ENCODE results near the gene URM1. TPM values are rescaled to one million over a fixed set of nuclear protein-coding genes. Genes with fewer than 3 reads are reported as not detected.
A peak's percentile ranks its signal among the peaks of the same experiment; 100 is the strongest.
"Not testable (repeated sequence)": the region's sequence is repeated elsewhere in the genome, so short reads cannot be mapped to it uniquely, and the experiment has no call there.

The URM1 gene
- 10 to 100 TPM; 60.7 to 63.4 TPM for total RNA-seq

GRCh38 chr9:128370752-128371629 lies at the start of gene URM1:
URM1 (plus strand) TSS chr9:128371374; CDS start chr9:128371381, 7 bp downstream.
- ATAC-seq (ENCODE audit: low read depth), result peak; percentile 94
- H3K4me3 Mint-ChIP-seq, result peak within 1 kb of the TSS; percentile 93
- H3K36me3 Mint-ChIP-seq, result peaks cover 7% of the 10 kb centered on the region
- peak; percentile 96 for DNase-seq
- peak within 1 kb of the TSS; percentile 90 for H3K27ac Mint-ChIP-seq
- H3K4me1 Mint-ChIP-seq, result peaks cover 25% of the 10 kb centered on the region
- POLR2A ChIA-PET, result interaction anchor here (0.6 to 2.7 kb wide), 14 partner anchors 9 to 243 kb away, joined by 3 to 23 read pairs (median 3); partner anchors contain the start of genes CERCAM, GLE1 and SPTAN1
- H3K9me3 Mint-ChIP-seq, result no peaks in the 10 kb centered on the region
- no peaks in the 10 kb centered on the region for H3K27me3 Mint-ChIP-seq

GRCh38 chr9:128321879-128322403 lies 49.2 kb upstream of the URM1 start:
- DNase-seq (no peak), ATAC-seq (ENCODE audit: low read depth) (peak; percentile 1)
- Mint-ChIP-seq H3K36me3 (no peaks in the 10 kb centered on the region), H3K4me3 (peak overlapping the region; percentile 83), H3K9me3 (no peaks in the 10 kb centered on the region), H3K4me1 (peaks cover 14% of the 10 kb centered on the region), H3K27me3 (no peaks in the 10 kb centered on the region), H3K27ac (peak overlapping the region; percentile 90)
- POLR2A ChIA-PET, result interaction anchor here (0.6 to 1.5 kb wide), 3 partner anchors 9 to 22 kb away, joined by 3 to 6 read pairs (median 3); no protein-coding TSS in a partner anchor

- Mint-ChIP-seq H3K9me3 (no peaks in the 10 kb centered on the region), H3K4me3 (peak within 1 kb of the TSS; percentile 83), H3K27ac (peak within 1 kb of the TSS; percentile 90), H3K36me3 (no peaks in the 10 kb centered on the region), H3K4me1 (peaks cover 14% of the 10 kb centered on the region), H3K27me3 (no peaks in the 10 kb centered on the region)
- DNase-seq, result peak; percentile 92
- POLR2A ChIA-PET, result interaction anchor here (1.1 to 1.5 kb wide), 2 partner anchors 9 to 23 kb away, joined by 3 to 6 read pairs; no protein-coding TSS in a partner anchor
- peak; percentile 86 for ATAC-seq (ENCODE audit: low read depth)
Observed at GRCh38 chr9:128322404-128323211, 48.6 kb upstream of the URM1 start, which contains the start of the genes COQ4 and TRUB2. COQ4 (plus strand) TSS chr9:128322839; CDS start chr9:128322859, 20 bp downstream. TRUB2 (minus strand) TSS chr9:128322447; CDS start chr9:128322408, 39 bp downstream.

- POLR2A ChIA-PET, result no interaction called here
- no peak for DNase-seq
- H3K4me3 Mint-ChIP-seq, result peak overlapping the region; percentile 83
- ATAC-seq (ENCODE audit: low read depth), result no peak
- no peaks in the 10 kb centered on the region for H3K9me3 Mint-ChIP-seq
- peaks cover 14% of the 10 kb centered on the region for H3K4me1 Mint-ChIP-seq
- peak overlapping the region; percentile 90 for H3K27ac Mint-ChIP-seq
- H3K36me3 Mint-ChIP-seq, result no peaks in the 10 kb centered on the region
- H3K27me3 Mint-ChIP-seq, result no peaks in the 10 kb centered on the region
Observed at GRCh38 chr9:128323212-128323730, 47.9 kb upstream of the URM1 start.

GRCh38 chr9:128323791-128324190 lies 47.4 kb upstream of the URM1 start:
- peak overlapping the region; percentile 90 for H3K27ac Mint-ChIP-seq

GRCh38 chr9:128324401-128324800 lies 46.8 kb upstream of the URM1 start:
- Mint-ChIP-seq H3K36me3 (no peaks in the 10 kb centered on the region), H3K9me3 (no peaks in the 10 kb centered on the region), H3K4me1 (peaks cover 14% of the 10 kb centered on the region), H3K27me3 (no peaks in the 10 kb centered on the region), H3K4me3 (peak overlapping the region; percentile 83), H3K27ac (peak overlapping the region; percentile 90)
- POLR2A ChIA-PET, result interaction anchor here (0.6 kb wide), 1 partner anchor 12 kb away, joined by 3 read pairs; no protein-coding TSS in a partner anchor
- ATAC-seq (ENCODE audit: low read depth) (no peak), DNase-seq (no peak)

More at GRCh38 chr9:128323791-128324190, 47.4 kb upstream of the URM1 start:
- no peak for ATAC-seq (ENCODE audit: low read depth)
- Mint-ChIP-seq H3K27me3 (no peaks in the 10 kb centered on the region), H3K9me3 (no peaks in the 10 kb centered on the region), H3K4me3 (peak overlapping the region; percentile 83), H3K4me1 (peaks cover 14% of the 10 kb centered on the region), H3K36me3 (no peaks in the 10 kb centered on the region)
- DNase-seq, result no peak
- POLR2A ChIA-PET, result no interaction called here

GRCh38 chr9:128325629-128326028 lies 45.5 kb upstream of the URM1 start:
- Mint-ChIP-seq H3K9me3 (no peaks in the 10 kb centered on the region), H3K4me3 (no peak overlapping the region), H3K4me1 (peaks cover 14% of the 10 kb centered on the region), H3K27me3 (no peaks in the 10 kb centered on the region), H3K36me3 (no peaks in the 10 kb centered on the region), H3K27ac (no peak overlapping the region)
- ATAC-seq (ENCODE audit: low read depth) (no peak), DNase-seq (no peak)
- POLR2A ChIA-PET, result no interaction called here

- Mint-ChIP-seq H3K4me1 (no peaks in the 10 kb centered on the region), H3K27me3 (no peaks in the 10 kb centered on the region), H3K9me3 (no peaks in the 10 kb centered on the region), H3K4me3 (no peak overlapping the region), H3K36me3 (no peaks in the 10 kb centered on the region), H3K27ac (no peak overlapping the region)
- ATAC-seq (ENCODE audit: low read depth), result no peak
- DNase-seq, result no peak
- POLR2A ChIA-PET, result no interaction called here
Observed at GRCh38 chr9:128333451-128333869, 37.7 kb upstream of the URM1 start.

GRCh38 chr9:128335161-128335560 lies 36.0 kb upstream of the URM1 start:
- H3K4me3 Mint-ChIP-seq, result no peak overlapping the region
- no peak for ATAC-seq (ENCODE audit: low read depth)
- H3K4me1 Mint-ChIP-seq, result no peaks in the 10 kb centered on the region
- H3K9me3 Mint-ChIP-seq, result no peaks in the 10 kb centered on the region
- H3K27me3 Mint-ChIP-seq, result no peaks in the 10 kb centered on the region
- no peak for DNase-seq
- POLR2A ChIA-PET, result no interaction called here
- no peaks in the 10 kb centered on the region for H3K36me3 Mint-ChIP-seq
- H3K27ac Mint-ChIP-seq, result no peak overlapping the region

- Mint-ChIP-seq H3K9me3 (no peaks in the 10 kb centered on the region), H3K36me3 (no peaks in the 10 kb centered on the region), H3K4me3 (no peak overlapping the region), H3K27me3 (no peaks in the 10 kb centered on the region), H3K4me1 (no peaks in the 10 kb centered on the region), H3K27ac (no peak overlapping the region)
- POLR2A ChIA-PET, result no interaction called here
- ATAC-seq (ENCODE audit: low read depth) (no peak), DNase-seq (no peak)
Observed at GRCh38 chr9:128335914-128336313, 35.3 kb upstream of the URM1 start.

GRCh38 chr9:128337936-128338335 lies 33.2 kb upstream of the URM1 start:
- no peaks in the 10 kb centered on the region for H3K36me3 Mint-ChIP-seq
- H3K9me3 Mint-ChIP-seq, result no peaks in the 10 kb centered on the region
- DNase-seq, result no peak
- no peaks in the 10 kb centered on the region for H3K27me3 Mint-ChIP-seq
- ATAC-seq (ENCODE audit: low read depth), result no peak
- H3K4me3 Mint-ChIP-seq, result no peak overlapping the region
- POLR2A ChIA-PET, result no interaction called here
- H3K4me1 Mint-ChIP-seq, result peaks cover 4% of the 10 kb centered on the region
- H3K27ac Mint-ChIP-seq, result no peak overlapping the region

- H3K9me3 Mint-ChIP-seq; H3K27me3 Mint-ChIP-seq; H3K36me3 Mint-ChIP-seq; H3K4me1 Mint-ChIP-seq; H3K27ac Mint-ChIP-seq; DNase-seq; ATAC-seq (ENCODE audit: low read depth): not testable (repeated sequence)
- peak overlapping the region; percentile 92 for H3K4me3 Mint-ChIP-seq
- POLR2A ChIA-PET, result interaction anchor here (0.5 to 0.9 kb wide), 3 partner anchors 17 to 54 kb away, joined by 3 to 8 read pairs (median 3); no protein-coding TSS in a partner anchor
Observed at GRCh38 chr9:128338852-128339614, 32.1 kb upstream of the URM1 start.
